Prostate gland (tissue), 2 donors: ENCODE data around the gene RBM19.

Source experiments
- POLR2A ChIP-seq: fragments of 450-650 bp; IDR thresholded peaks from one replicate; pipeline ENCODE4 v1.6.1; 2016; ENCODE audit warnings: antibody characterized with exemption, mild to moderate bottlenecking
- POLR2AphosphoS5 ChIP-seq: sonication (generic); formaldehyde crosslinking; IDR thresholded peaks from one replicate; pipeline ENCODE4 v1.6.1; 2017; ENCODE audit warnings: antibody characterized with exemption
- TF ChIP-seq, protein P1 (sequence below), 4 experiments: fragments of 200-600 bp in 2 of 4; fragments of 450-650 bp in 2 of 4; sonication (generic) in 2 of 4; IDR thresholded peaks; 1 replicate in 3 of 4; 2 replicates in 1 of 4; pipeline ENCODE4 v1.5.1; 2016 to 2019; ENCODE audit warnings: antibody characterized with exemption in 4 of 4, mild to moderate bottlenecking in 2 of 4, moderate library complexity in 2 of 4

DNA sequence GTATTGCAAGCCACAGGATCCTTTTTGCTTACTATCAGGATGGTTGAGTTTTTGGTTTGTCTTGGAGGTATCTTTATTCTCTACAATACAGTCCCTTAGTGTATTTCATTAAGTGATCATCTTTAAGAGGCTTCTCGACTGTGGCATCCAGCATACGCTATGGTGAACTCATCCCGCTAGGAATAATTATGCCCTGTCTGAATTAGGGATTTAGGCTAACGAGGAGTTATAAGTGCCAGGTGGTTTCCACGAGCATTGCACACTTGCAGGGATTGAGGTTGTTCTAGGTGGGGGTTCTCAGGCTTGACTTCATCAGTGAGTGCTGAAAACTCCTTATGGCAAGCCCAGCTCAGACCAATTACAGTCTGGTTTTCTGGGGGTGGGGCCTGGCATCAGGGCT, 37.2 kb upstream of the RBM19 start:
- TF ChIP-seq, protein P1, sequence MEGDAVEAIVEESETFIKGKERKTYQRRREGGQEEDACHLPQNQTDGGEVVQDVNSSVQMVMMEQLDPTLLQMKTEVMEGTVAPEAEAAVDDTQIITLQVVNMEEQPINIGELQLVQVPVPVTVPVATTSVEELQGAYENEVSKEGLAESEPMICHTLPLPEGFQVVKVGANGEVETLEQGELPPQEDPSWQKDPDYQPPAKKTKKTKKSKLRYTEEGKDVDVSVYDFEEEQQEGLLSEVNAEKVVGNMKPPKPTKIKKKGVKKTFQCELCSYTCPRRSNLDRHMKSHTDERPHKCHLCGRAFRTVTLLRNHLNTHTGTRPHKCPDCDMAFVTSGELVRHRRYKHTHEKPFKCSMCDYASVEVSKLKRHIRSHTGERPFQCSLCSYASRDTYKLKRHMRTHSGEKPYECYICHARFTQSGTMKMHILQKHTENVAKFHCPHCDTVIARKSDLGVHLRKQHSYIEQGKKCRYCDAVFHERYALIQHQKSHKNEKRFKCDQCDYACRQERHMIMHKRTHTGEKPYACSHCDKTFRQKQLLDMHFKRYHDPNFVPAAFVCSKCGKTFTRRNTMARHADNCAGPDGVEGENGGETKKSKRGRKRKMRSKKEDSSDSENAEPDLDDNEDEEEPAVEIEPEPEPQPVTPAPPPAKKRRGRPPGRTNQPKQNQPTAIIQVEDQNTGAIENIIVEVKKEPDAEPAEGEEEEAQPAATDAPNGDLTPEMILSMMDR (IDR thresholded peaks at IDR 0.05): no peak
- TF ChIP-seq POLR2A (no peak), POLR2AphosphoS5 (no peak)
